Panc1 (cell line): Measurements from ENCODE around the gene VEZT. TPM values are rescaled to one million over a fixed set of nuclear protein-coding genes. Genes with fewer than 3 reads are reported as not detected.
A peak's percentile ranks its signal among the peaks of the same experiment; 100 is the strongest.
"Not testable (repeated sequence)": the region's sequence is repeated elsewhere in the genome, so short reads cannot be mapped to it uniquely, and the experiment has no call there.

ENCODE experiments used
- ATAC-seq: fragments of 200-7000 bp; cut with Tn5 transposase; 2 replicates; pipeline ENCODE4 v1.9.1; 2020; ENCODE audit warnings: mild to moderate bottlenecking, moderate library complexity
- BruUV-seq: library from RNA; stranded (reverse); fragments of 400-500 nt; replicated peaks from 2 replicates; lab custom pipeline; 2021; lab: Mats Ljungman, UMichigan
- CTCF ChIA-PET: fragments of 300-600 bp; sonication (Branson Sonifier 250); formaldehyde crosslinking; loops from one replicate; lab custom pipeline; 2022; ENCODE audit warnings: antibody characterized with exemption; lab: Charles Lee
- POLR2A ChIA-PET: fragments of 300-600 bp; sonication (Branson Sonifier 250); formaldehyde crosslinking; loops from one replicate; lab custom pipeline; 2022; ENCODE audit warnings: antibody characterized with exemption; lab: Charles Lee
- DNase-seq: peaks from one replicate; pipeline ENCODE4 v3.0.0-alpha.2; 2010; ENCODE audit warnings: low read depth, low spot score
- H3K27ac ChIP-seq: 2 replicates; pipeline ENCODE4 v1.5.1; 2011; ENCODE audit warnings: mild to moderate bottlenecking, low read length, inconsistent platforms
- H3K27me3 ChIP-seq: fragments of 200-500 bp; sonication (Bioruptor generic); 2 replicates; pipeline ENCODE4 v1.6.0; 2014; ENCODE audit warnings: low read length, inconsistent platforms; ENCODE audit not compliant: control insufficient read depth, insufficient read depth
- H3K36me3 ChIP-seq: fragments of 200-500 bp; sonication (Bioruptor generic); 2 replicates; pipeline ENCODE4 v1.5.1; 2014; ENCODE audit warnings: inconsistent platforms, mild to moderate bottlenecking, low read length, moderate library complexity; ENCODE audit not compliant: control insufficient read depth, insufficient read depth
- H3K4me1 ChIP-seq: 2 replicates; pipeline ENCODE4 v1.5.1; 2011; ENCODE audit warnings: inconsistent platforms, mild to moderate bottlenecking, low read length, moderate library complexity; ENCODE audit not compliant: control insufficient read depth, insufficient read depth
- H3K4me3 ChIP-seq, 2 experiments: 2 replicates each; pipeline ENCODE4 v1.5.1; 2011 to 2012; ENCODE audit warnings: low read depth in 2 of 2, low read length in 2 of 2, mild to moderate bottlenecking in 2 of 2, inconsistent platforms in 1 of 2, moderate library complexity in 1 of 2
- H3K9me3 ChIP-seq: fragments of 200-500 bp; sonication (Bioruptor generic); 2 replicates; pipeline ENCODE4 v1.5.1; 2014; ENCODE audit warnings: low read depth, mild to moderate bottlenecking, inconsistent platforms, low read length, moderate library complexity; ENCODE audit not compliant: control insufficient read depth, insufficient read depth
- POLR2AphosphoS5 ChIP-seq: IDR thresholded peaks from 2 replicates; pipeline ENCODE4 v1.6.1; 2012; ENCODE audit warnings: mild to moderate bottlenecking, low read depth, low read length, moderate library complexity
- SIN3A ChIP-seq: IDR thresholded peaks from 2 replicates; pipeline ENCODE4 v1.6.1; 2012; ENCODE audit warnings: low read depth, mild to moderate bottlenecking, low read length, moderate library complexity, borderline replicate concordance; ENCODE audit not compliant: insufficient read depth
- TCF7L2 ChIP-seq: IDR thresholded peaks from 2 replicates; pipeline ENCODE4 v1.6.1; 2011; ENCODE audit warnings: mild to moderate bottlenecking, low read depth, low read length, inconsistent platforms
- in situ Hi-C: cut with HindIII; loops from 2 replicates; pipeline ENCODE4 v1.10.0; 2016; ENCODE audit warnings: low sequenced_read_pairs, low pct_unique_long_range_greater_than_20kb
- intact Hi-C: fragments of 100-400 bp; cut with micrococcal nuclease; formaldehyde crosslinking; loops from one replicate; pipeline ENCODE4 v1.10.0; 2022; ENCODE audit not compliant: unreplicated experiment
- total RNA-seq: library from RNA; stranded (reverse); gene quantifications from one replicate; pipeline ENCODE4 v1.2.1, GENCODE V29; 2021; ENCODE audit not compliant: unreplicated experiment
- TF ChIP-seq, protein P1 (sequence below): fragments of 450-650 bp; IDR thresholded peaks from 2 replicates; pipeline ENCODE4 v1.5.1; 2017; ENCODE audit warnings: mild to moderate bottlenecking
- TF ChIP-seq, protein P2 (sequence below), 2 experiments: IDR thresholded peaks; 2 replicates each; pipeline ENCODE4 v1.6.1; 2011 to 2012; ENCODE audit warnings: low read depth in 2 of 2, control low read depth in 1 of 2, low read length in 1 of 2, mild to moderate bottlenecking in 1 of 2, moderate library complexity in 1 of 2; ENCODE audit not compliant: insufficient read depth in 1 of 2

Gene VEZT
- total RNA-seq, 1 experiment from 2014 or later: 70.6 TPM

DNA sequence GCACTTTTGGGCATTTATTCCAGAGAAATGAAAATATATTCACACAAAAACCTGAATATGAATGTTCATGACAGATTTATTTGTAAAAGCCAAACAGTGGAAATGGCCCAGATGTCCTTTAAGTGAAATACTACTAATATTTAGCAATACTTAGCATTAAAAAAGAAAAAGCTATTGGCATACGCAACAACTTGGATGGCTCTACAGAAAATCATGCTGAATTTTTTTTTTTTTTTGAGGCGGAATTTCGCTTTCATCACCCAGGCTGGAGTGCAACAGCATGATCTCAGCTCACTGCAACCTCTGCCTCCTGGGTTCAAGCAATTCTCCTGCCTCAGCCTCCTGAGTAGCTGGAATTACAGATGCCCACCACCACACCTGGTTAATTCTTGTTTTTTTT, 24.5 kb upstream of the VEZT start:
- Histone ChIP-seq H3K27me3 (no peaks in the 10 kb centered on the region), H3K9me3 (no peaks in the 10 kb centered on the region), H3K27ac (no peak overlapping the region), H3K4me3 (no peak overlapping the region), H3K36me3 (no peaks in the 10 kb centered on the region), H3K4me1 (peaks cover 22% of the 10 kb centered on the region)
- TF ChIP-seq, protein P1, sequence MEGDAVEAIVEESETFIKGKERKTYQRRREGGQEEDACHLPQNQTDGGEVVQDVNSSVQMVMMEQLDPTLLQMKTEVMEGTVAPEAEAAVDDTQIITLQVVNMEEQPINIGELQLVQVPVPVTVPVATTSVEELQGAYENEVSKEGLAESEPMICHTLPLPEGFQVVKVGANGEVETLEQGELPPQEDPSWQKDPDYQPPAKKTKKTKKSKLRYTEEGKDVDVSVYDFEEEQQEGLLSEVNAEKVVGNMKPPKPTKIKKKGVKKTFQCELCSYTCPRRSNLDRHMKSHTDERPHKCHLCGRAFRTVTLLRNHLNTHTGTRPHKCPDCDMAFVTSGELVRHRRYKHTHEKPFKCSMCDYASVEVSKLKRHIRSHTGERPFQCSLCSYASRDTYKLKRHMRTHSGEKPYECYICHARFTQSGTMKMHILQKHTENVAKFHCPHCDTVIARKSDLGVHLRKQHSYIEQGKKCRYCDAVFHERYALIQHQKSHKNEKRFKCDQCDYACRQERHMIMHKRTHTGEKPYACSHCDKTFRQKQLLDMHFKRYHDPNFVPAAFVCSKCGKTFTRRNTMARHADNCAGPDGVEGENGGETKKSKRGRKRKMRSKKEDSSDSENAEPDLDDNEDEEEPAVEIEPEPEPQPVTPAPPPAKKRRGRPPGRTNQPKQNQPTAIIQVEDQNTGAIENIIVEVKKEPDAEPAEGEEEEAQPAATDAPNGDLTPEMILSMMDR: no peak
- TF ChIP-seq, protein P2, sequence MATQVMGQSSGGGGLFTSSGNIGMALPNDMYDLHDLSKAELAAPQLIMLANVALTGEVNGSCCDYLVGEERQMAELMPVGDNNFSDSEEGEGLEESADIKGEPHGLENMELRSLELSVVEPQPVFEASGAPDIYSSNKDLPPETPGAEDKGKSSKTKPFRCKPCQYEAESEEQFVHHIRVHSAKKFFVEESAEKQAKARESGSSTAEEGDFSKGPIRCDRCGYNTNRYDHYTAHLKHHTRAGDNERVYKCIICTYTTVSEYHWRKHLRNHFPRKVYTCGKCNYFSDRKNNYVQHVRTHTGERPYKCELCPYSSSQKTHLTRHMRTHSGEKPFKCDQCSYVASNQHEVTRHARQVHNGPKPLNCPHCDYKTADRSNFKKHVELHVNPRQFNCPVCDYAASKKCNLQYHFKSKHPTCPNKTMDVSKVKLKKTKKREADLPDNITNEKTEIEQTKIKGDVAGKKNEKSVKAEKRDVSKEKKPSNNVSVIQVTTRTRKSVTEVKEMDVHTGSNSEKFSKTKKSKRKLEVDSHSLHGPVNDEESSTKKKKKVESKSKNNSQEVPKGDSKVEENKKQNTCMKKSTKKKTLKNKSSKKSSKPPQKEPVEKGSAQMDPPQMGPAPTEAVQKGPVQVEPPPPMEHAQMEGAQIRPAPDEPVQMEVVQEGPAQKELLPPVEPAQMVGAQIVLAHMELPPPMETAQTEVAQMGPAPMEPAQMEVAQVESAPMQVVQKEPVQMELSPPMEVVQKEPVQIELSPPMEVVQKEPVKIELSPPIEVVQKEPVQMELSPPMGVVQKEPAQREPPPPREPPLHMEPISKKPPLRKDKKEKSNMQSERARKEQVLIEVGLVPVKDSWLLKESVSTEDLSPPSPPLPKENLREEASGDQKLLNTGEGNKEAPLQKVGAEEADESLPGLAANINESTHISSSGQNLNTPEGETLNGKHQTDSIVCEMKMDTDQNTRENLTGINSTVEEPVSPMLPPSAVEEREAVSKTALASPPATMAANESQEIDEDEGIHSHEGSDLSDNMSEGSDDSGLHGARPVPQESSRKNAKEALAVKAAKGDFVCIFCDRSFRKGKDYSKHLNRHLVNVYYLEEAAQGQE (IDR thresholded peaks at IDR 0.05; ENCODE audit: insufficient read depth in 1 of 2, low read depth in 2 of 2, low read length in 1 of 2): no peak
- TF ChIP-seq TCF7L2: no peak
- in situ Hi-C loops (no loop called here), intact Hi-C loops (no loop called here)
- ChIA-PET CTCF (no interaction called here), POLR2A (no interaction called here)
- ATAC-seq: no peak
- BruUV-seq: no TSS peak
- DNase-seq: no peak

DNA sequence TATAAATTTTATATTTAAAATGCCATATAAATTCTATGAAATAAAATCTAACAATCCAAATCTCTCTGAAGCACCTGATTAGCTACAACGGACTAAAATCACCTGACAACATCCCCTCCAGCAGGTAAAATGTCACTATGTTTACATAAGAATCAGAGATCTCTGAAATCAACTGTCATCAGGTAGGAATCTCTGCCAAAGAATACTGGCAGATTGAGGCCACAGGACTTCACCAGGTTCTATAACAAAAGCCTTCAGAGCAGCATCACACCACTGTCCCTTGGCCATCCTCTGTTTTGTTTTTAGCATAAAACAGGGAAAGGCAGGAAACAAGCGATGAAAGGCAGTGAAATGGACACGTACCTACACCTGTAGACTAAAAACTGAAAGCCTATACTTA, 22.5 kb upstream of the VEZT start:
- Histone ChIP-seq H3K27me3 (no peaks in the 10 kb centered on the region), H3K4me3 (no peak overlapping the region), H3K27ac (peak overlapping the region; percentile 52), H3K4me1 (peaks cover 29% of the 10 kb centered on the region), H3K9me3 (no peaks in the 10 kb centered on the region), H3K36me3 (no peaks in the 10 kb centered on the region)
- in situ Hi-C loops: no loop called here
- TF ChIP-seq, protein P1: no peak
- TF ChIP-seq SIN3A (no peak), TCF7L2 (no peak), POLR2AphosphoS5 (no peak)
- TF ChIP-seq, protein P2 (IDR thresholded peaks at IDR 0.05; ENCODE audit: insufficient read depth in 1 of 2, low read depth in 2 of 2, low read length in 1 of 2): no peak
- DNase-seq: no peak
- ChIA-PET CTCF (no interaction called here), POLR2A (no interaction called here)
- intact Hi-C loops: no loop called here
- ATAC-seq: no peak
- no TSS peak for BruUV-seq

DNA sequence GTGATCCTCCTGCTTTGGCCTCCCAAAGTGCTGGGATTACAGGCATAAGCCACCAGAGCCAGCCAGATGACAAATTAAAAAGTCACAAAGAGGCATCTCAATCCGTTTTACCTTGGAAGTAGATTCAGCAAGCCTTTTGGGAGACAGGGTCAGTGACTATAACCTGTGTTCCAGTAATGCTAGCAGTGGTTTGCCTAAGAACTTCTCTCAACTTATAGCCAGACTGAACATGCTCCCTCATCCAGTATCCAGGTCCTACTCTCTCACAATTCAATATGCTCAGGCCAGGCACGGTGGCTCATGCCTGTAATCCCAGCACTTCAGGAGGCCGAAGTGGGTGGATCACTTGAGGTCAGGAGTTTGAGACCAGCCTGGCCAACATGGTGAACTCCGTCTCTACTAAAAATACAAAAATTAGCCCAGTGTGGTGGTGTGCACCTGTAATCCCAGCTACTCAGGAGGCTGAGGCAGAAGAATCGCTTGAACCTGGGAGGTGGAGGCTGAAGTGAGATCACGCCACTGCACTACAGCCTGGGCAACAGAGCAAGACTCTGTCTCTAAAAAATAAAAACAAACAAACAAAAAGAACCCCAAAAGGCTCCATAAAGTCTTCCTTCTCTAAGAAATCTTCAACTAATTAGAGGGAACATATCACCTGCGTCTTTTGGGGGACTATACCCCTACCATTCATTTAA, 20.6 kb upstream of the VEZT start:
- CTCF ChIA-PET: interaction anchor here (0.6 kb wide), 1 partner anchor 79 kb away, joined by 4 read pairs; no protein-coding TSS in a partner anchor
- POLR2A ChIA-PET, BruUV-seq, H3K27me3 ChIP-seq, in situ Hi-C loops, H3K4me3 ChIP-seq, H3K36me3 ChIP-seq, H3K9me3 ChIP-seq, DNase-seq, intact Hi-C loops: not testable (repeated sequence)
- Histone ChIP-seq H3K27ac (peak overlapping the region; percentile 3; the same call in 1 of the 2 replicates), H3K4me1 (peaks cover 48% of the 10 kb centered on the region)
- 0 out of 2 replicates have a peak, but pooled peaks have one; percentile 26 for ATAC-seq
